Left ventricle myocardium inferior (tissue), 1 donor: ENCODE results near the gene CEACAM6. TPM values are rescaled to one million over a fixed set of nuclear protein-coding genes. Genes with fewer than 3 reads are reported as not detected.

Source experiments
- DNase-seq: peaks from one replicate; pipeline ENCODE4 v3.0.0-alpha.2; 2020
- H3K27ac ChIP-seq: fragments of 200-600 bp; replicated peaks from 2 replicates; pipeline ENCODE4 v1.8.0; 2021
- H3K27me3 ChIP-seq: fragments of 200-600 bp; 2 replicates; pipeline ENCODE4 v1.8.0; 2021; ENCODE audit warnings: low read depth
- H3K36me3 ChIP-seq: fragments of 200-600 bp; 2 replicates; pipeline ENCODE4 v1.8.0; 2021
- H3K4me1 ChIP-seq: fragments of 200-600 bp; 2 replicates; pipeline ENCODE4 v1.8.0; 2021
- H3K4me3 ChIP-seq: fragments of 200-600 bp; 2 replicates; pipeline ENCODE4 v1.8.0; 2021; ENCODE audit warnings: mild to moderate bottlenecking, moderate library complexity
- H3K9me3 ChIP-seq: fragments of 200-600 bp; replicated peaks from 2 replicates; pipeline ENCODE4 v1.8.0; 2021
- intact Hi-C: fragments of 100-400 bp; cut with micrococcal nuclease; formaldehyde crosslinking; loops from one replicate; pipeline ENCODE4 v1.11.0; 2022
- total RNA-seq: library from RNA; stranded (reverse); fragmentation: NEBNext Ultra II Directional; extraction: Animal tissue kit (Norgen Biotek cat#: 25700); gene quantifications from one replicate; pipeline ENCODE4 v1.2.1, GENCODE V29; 2021
- TF ChIP-seq, protein P1 (sequence below): fragments of 200-600 bp; IDR thresholded peaks from 2 replicates; pipeline ENCODE4 v1.8.0; 2021; ENCODE audit warnings: antibody characterized with exemption, mild to moderate bottlenecking, borderline replicate concordance
- donor health status: DM: no; HTN: yes; CAD: no; lungs with severe emphysema.

CEACAM6 gene
- total RNA-seq, 1 donor from 2014 or later = 0.11 TPM

GRCh38 chr19:41726493-41726892, 28.8 kb upstream of the CEACAM6 start:
- no peak for DNase-seq
- H3K27ac ChIP-seq = no peak overlapping the region
- H3K4me1 ChIP-seq = no peaks in the 10 kb centered on the region
- no peak overlapping the region for H3K4me3 ChIP-seq
- intact Hi-C loops = no loop called here
- peaks cover 81% of the 10 kb centered on the region for H3K27me3 ChIP-seq
- no peaks in the 10 kb centered on the region for H3K36me3 ChIP-seq
- TF ChIP-seq, protein P1, sequence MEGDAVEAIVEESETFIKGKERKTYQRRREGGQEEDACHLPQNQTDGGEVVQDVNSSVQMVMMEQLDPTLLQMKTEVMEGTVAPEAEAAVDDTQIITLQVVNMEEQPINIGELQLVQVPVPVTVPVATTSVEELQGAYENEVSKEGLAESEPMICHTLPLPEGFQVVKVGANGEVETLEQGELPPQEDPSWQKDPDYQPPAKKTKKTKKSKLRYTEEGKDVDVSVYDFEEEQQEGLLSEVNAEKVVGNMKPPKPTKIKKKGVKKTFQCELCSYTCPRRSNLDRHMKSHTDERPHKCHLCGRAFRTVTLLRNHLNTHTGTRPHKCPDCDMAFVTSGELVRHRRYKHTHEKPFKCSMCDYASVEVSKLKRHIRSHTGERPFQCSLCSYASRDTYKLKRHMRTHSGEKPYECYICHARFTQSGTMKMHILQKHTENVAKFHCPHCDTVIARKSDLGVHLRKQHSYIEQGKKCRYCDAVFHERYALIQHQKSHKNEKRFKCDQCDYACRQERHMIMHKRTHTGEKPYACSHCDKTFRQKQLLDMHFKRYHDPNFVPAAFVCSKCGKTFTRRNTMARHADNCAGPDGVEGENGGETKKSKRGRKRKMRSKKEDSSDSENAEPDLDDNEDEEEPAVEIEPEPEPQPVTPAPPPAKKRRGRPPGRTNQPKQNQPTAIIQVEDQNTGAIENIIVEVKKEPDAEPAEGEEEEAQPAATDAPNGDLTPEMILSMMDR = no peak
- H3K9me3 ChIP-seq = no peaks in the 10 kb centered on the region

GRCh38 chr19:41734156-41734555, 21.2 kb upstream of the CEACAM6 start:
- H3K9me3 ChIP-seq = no peaks in the 10 kb centered on the region
- intact Hi-C loops = no loop called here
- peaks cover 83% of the 10 kb centered on the region for H3K27me3 ChIP-seq
- TF ChIP-seq, protein P1 = no peak
- H3K36me3 ChIP-seq = no peaks in the 10 kb centered on the region
- H3K4me1 ChIP-seq = no peaks in the 10 kb centered on the region
- no peak for DNase-seq
- H3K27ac ChIP-seq = no peak overlapping the region
- no peak overlapping the region for H3K4me3 ChIP-seq

DNA sequence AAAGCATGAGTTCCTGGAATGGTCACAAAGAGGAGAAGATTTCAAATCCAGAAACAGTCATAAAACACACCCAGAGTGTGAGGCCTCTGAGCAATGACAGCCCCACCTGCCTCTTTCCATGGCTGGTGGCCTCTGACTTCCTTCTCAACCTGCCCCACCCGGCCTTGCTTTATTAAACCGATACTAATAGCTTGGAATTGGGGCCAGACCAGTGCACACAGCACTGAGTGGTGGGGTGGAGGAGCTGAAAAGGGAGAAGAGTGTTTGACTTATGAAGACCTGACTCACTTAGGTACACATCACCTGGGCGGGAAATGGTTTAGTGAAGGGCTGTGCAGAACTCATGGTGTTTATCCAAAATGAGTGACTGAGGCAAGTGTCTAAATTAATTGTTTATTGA, 20.7 kb upstream of the CEACAM6 start:
- Histone ChIP-seq H3K27ac (no peak overlapping the region), H3K27me3 (peaks cover 83% of the 10 kb centered on the region), H3K36me3 (no peaks in the 10 kb centered on the region), H3K4me3 (no peak overlapping the region), H3K9me3 (no peaks in the 10 kb centered on the region), H3K4me1 (no peaks in the 10 kb centered on the region)
- DNase-seq = no peak
- TF ChIP-seq, protein P1 = no peak
- intact Hi-C loops = no loop called here

- Histone ChIP-seq H3K27ac (no peak overlapping the region), H3K27me3 (peaks cover 84% of the 10 kb centered on the region), H3K4me3 (no peak overlapping the region), H3K9me3 (no peaks in the 10 kb centered on the region), H3K4me1 (no peaks in the 10 kb centered on the region), H3K36me3 (no peaks in the 10 kb centered on the region)
- TF ChIP-seq, protein P1 = no peak
- DNase-seq = no peak
- intact Hi-C loops = no loop called here
Observed at GRCh38 chr19:41735071-41735600, 20.2 kb upstream of the CEACAM6 start.

- no peak overlapping the region for H3K27ac ChIP-seq
- no peaks in the 10 kb centered on the region for H3K9me3 ChIP-seq
- intact Hi-C loops = no loop called here
- DNase-seq = no peak
- no peaks in the 10 kb centered on the region for H3K36me3 ChIP-seq
- TF ChIP-seq, protein P1 = no peak
- H3K4me1 ChIP-seq = no peaks in the 10 kb centered on the region
- peaks cover 83% of the 10 kb centered on the region for H3K27me3 ChIP-seq
- H3K4me3 ChIP-seq = no peak overlapping the region
Observed at GRCh38 chr19:41739361-41739760, 16.0 kb upstream of the CEACAM6 start.
